Pericardium fibroblast (primary cell): ENCODE results near the gene FAM124B. TPM values are rescaled to one million over a fixed set of nuclear protein-coding genes. Genes with fewer than 3 reads are reported as not detected.

Source experiments
- total RNA-seq: library from RNA; depleted of rRNA; stranded (reverse); fragments of >200 nt; gene quantifications from 2 replicates; pipeline ENCODE4 v1.2.3, GENCODE V29; 2015

The FAM124B gene
- not detected in 2 replicates for total RNA-seq

GRCh38 chr2:224401641-224402342 lies at the start of gene FAM124B:
TSS of gene FAM124B (minus strand) at chr2:224402107. CDS start at chr2:224401768, 339 bp downstream.

Other genes with a start within 250 kb of the FAM124B start
- gene CUL3, start 183.3 kb upstream of the FAM124B start, total RNA-seq, result 24.2 and 40.8 TPM in 2 replicates